GM18505 (cell line): ENCODE measurements around the gene MUSTN1.

Source experiments
- ATAC-seq: cut with Tn5 transposase; IDR thresholded peaks from one replicate; pipeline ENCODE4 v1.9.1; 2021; ENCODE audit not compliant: unreplicated experiment
- POLR2A ChIP-seq: IDR thresholded peaks from 4 replicates; pipeline ENCODE4 v1.6.1; 2011; ENCODE audit warnings: borderline replicate concordance; ENCODE audit not compliant: insufficient read depth, insufficient read length; ENCODE audit errors: extremely low read depth

The MUSTN1 gene

GRCh38 chr3:52798376-52798977, 36.3 kb downstream of the MUSTN1 start:
- TF ChIP-seq POLR2A: no peak
- no peak for ATAC-seq

DNA sequence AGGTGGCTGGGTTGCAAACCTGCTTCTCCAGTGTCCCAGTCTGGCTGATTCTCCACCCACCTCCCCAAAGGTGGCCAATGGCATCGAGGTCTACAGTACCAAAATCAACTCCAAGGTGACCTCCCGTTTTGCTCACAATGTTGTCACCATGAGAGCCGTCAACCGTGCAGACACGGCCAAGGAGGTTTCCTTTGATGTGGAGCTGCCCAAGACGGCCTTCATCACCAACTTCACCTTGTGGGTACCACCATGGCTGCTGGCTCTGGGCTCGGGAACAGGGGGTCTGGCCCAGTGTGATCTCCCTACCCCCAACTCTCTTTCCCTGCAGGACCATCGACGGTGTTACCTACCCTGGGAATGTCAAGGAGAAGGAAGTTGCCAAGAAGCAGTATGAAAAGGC, 38.4 kb downstream of the MUSTN1 start:
- no peak for ATAC-seq
- no peak for TF ChIP-seq POLR2A

DNA sequence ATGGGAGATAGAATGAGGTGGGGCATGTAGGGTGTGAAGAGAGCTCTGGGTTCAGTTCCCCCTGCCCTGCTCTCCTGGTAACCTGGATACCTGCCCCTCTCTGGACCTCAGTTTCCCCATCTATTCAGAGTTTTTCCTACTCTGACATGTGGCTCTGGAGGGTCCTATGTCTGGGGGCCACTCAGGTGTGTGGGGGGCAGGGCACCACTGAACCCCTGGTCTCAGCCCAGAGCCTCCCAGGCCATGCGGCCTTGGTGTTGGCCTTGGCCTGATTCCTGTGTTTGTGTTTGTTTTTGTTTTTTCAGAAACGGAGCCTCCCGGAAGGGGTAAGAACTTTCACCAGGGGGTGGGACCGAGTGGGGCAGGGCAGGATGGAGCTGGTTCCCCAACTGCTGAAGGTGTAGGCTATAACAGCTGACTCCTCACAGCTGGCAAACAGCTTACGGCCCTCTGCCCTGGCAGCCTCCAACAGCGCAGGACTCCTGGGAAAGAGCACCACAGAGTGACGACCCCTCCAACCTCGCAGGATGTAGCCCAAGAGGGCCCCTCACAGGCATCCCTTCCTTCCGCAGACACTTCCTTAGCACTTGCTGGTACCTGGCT, 39.4 kb downstream of the MUSTN1 start:
- no peak for ATAC-seq
- TF ChIP-seq POLR2A: no peak

GRCh38 chr3:52794612-52795099, 40.2 kb downstream of the MUSTN1 start, which contains the start of gene ITIH3:
Gene ITIH3 (plus strand): TSS chr3:52794796. CDS start chr3:52794804, 8 bp downstream.
- no peak for TF ChIP-seq POLR2A
- ATAC-seq: no peak

GRCh38 chr3:52793702-52794611, 40.9 kb downstream of the MUSTN1 start:
- ATAC-seq: no peak
- TF ChIP-seq POLR2A: no peak

- no peak for ATAC-seq
- TF ChIP-seq POLR2A: no peak
Observed at GRCh38 chr3:52792961-52793695, 41.7 kb downstream of the MUSTN1 start.

DNA sequence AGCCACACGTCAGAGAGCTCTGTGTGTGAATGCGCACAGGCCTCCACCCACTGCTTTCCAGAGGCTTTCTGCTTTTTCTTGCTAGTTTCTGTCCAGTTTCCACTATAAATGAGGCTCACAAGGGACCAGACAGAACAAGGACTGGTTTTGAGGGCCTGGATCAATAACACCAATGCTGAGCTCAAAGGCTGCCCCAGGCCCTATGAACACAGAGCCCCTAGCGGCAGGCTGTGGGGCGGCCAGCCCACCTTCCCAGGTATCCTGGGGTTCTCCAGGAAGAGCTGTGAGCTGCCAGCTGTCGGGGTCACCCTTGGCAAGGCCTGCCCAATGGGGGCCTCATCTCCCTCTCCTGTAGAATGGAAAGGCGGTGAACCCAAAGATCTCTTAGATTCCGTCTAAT, 42.4 kb downstream of the MUSTN1 start:
- TF ChIP-seq POLR2A: no peak
- ATAC-seq: no peak

DNA sequence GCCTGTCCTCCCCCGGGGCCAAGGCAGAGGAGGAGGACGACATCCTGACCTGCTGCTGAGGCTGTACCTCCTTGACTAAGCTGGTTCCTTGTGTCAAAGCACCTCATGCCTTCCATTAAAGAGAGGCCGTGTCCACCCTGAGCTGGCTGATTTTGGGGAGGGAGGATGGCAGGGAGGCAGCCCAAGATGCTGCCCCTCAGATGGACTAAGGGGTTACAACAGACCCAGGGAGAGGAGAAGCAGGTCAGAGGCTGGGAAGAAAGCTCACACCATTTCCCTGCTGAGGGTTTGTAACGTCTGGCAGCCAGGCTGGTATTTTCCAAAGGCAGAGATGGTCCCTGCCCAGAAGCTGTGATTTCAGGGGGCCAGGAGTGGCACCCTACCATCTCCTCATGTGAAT, 42.9 kb downstream of the MUSTN1 start:
- ATAC-seq: no peak
- TF ChIP-seq POLR2A: no peak

GRCh38 chr3:52791366-52791765, 43.5 kb downstream of the MUSTN1 start:
- TF ChIP-seq POLR2A: no peak
- no peak for ATAC-seq

DNA sequence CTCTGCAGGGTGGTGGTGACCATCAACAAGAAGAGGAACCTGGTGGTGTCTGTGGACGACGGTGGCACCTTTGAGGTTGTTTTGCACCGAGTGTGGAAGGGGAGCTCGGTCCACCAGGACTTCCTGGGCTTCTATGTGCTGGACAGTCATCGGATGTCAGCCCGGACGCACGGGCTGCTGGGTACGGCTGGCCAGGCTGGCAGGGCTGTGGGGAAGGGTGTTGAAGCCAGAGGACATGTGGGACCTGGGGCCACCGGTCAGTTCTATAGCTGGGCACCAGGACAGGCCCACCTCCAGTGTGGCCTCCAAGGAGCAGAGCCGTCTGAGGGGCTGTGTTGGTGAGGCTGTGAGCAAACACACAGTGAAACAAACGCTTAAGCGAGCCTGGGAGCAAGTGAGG, 44.1 kb downstream of the MUSTN1 start:
- ATAC-seq: no peak
- TF ChIP-seq POLR2A: no peak

DNA sequence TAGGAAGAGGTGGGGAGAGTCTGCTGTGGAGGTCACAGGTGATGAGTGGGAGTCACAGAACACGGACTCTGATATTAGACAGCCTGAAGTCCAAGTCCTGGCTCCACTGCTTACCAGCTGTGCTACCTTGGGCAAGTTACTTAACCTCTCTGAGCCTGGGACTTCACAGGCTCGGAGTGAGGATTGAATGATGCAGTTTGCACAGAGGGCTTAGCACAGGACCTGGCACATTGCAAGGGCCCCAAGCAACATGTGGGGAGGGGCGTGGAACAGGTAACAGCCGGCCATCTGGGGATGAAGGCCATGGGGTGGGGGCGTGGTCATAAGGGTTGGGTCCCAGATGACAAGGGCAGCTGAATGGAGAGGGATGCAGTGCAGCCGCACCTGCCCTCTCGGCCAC, 44.5 kb downstream of the MUSTN1 start:
- ATAC-seq: no peak

DNA sequence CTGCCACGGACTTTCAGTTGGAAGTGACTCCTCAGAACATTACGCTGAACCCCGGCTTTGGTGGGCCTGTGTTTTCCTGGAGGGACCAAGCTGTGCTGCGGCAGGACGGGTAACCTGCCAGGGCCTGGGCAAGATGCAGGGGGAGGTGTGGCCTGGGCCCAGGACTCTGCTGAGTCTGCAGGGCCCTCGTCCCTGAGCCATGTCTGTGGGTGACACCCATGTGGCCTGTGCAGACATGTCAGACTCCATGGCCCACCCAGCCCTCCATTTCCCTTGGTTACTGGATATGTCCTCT, 45.1 kb downstream of the MUSTN1 start:
- ATAC-seq: no peak
- no peak for TF ChIP-seq POLR2A

More for the DNA sequence above, 44.5 kb downstream of the MUSTN1 start:
- TF ChIP-seq POLR2A: no peak
